Left renal cortex interstitium (tissue), 4 donors: Measurements from ENCODE around the gene CYSRT1. TPM values are rescaled to one million over a fixed set of nuclear protein-coding genes. Genes with fewer than 3 reads are reported as not detected.

Experiments
- DNase-seq, 4 donors: peaks; one replicate each; pipeline ENCODE4 v3.0.0-alpha.2; 2013; ENCODE audit warnings: low read depth in 4 of 4, low spot score in 2 of 4, missing footprints in 1 of 4
- polyA plus RNA-seq, 4 donors: library from polyadenylated mRNA; unstranded; fragments of 120-200 nt; gene quantifications; one replicate each; pipeline ENCODE4 v1.2.1, GENCODE V29; 2013; ENCODE audit not compliant: insufficient read length in 4 of 4

Gene CYSRT1
- polyA plus RNA-seq, 4 donors: 5.1 to 20.9 (median 12.5) TPM

DNA sequence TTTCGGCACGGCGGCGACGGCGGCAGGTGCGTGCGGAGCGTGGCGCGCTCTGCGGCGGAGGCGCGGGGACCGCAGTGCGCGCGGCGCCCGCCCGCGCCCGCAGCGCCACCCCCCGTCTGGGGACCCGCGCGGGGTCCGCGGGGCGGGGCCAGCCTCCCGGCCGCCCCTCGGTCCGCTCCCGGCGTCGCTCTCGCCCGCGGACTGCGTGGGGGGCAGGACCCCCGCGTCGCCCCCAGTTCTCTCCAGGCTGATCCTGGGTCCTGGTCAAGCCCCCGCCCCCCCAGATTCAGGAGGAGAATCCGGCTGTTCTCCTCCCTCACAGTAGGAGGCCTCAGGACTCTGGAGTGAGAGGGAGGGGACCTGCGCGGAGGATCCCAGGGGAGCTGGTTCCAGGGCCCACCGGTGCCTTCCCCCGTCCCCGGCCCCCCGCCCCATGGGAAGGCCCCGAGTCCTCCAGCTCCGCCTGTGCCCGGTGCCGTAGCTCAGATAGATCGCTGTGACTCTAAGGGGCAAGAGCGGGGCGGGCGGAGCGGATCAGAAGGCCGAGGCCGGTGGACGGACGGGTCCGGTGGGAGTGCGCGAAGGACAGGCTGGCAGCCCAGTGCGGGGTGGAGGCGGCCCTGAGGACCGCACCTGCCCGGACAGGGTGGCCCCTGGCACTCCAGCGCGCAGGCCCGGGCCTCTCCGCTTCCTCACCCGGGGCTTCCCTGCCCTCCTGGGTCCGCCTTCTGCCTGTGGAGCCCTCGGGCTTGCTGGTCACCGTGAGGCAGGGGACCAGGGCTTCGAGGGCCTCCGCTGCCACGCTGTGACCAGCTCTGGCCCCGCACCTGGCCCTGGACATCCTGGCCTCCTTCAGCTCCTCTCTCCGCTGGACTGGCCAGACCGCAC is 2.5 kb upstream of the CYSRT1 start, which contains the start of gene RNF208:
Gene RNF208, minus strand, starts transcription at position 51 of the 888 bp plus-strand sequence. CDS start 1,028 bp downstream, outside the sequence.
- DNase-seq: no peak

DNA sequence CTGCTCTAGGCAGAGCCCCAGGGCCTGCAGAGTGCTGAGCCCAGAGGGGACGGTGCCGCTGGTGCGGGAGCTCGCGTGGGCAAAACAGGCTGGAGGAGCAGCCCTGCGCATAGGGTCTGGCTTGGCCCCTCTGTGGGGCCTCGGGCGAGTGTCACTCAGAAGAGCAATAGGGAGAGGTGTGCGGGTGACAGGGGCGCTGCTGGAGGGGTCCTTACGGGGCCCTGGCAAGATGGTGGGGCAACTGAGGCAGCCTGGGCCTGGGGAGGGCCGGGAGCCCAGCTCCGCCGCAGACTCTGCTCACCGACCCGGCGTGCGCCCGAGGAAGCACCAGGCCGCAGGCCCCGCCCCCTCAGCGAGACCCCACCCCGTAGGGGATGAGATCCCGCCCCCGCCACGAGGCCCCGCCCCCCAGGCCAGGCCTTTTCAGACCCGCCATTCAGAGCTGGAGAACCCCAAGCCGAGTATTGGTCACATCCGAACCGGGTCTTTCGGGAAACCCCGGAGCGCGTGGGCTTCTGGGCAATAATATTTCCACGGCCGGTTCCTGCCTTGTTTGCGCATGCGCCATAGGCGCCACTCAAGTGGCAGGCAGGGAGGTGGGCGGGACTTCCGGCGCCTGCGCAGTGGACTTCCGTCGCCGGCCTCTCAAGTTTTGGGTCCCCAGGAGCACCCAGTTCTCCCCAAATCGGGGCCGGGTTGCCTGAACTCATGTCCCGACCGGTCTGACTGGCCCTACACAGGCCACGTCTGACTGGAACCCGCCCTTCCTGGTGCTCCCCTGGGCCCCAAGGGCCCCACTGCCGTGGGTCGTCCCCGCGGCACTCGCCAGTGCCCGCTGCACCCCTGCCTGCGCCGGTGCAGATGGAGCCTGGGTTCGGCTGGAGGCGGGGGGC is 1.6 kb upstream of the CYSRT1 start:
- peak; percentile 87 to 94 (median 90) for DNase-seq

DNA sequence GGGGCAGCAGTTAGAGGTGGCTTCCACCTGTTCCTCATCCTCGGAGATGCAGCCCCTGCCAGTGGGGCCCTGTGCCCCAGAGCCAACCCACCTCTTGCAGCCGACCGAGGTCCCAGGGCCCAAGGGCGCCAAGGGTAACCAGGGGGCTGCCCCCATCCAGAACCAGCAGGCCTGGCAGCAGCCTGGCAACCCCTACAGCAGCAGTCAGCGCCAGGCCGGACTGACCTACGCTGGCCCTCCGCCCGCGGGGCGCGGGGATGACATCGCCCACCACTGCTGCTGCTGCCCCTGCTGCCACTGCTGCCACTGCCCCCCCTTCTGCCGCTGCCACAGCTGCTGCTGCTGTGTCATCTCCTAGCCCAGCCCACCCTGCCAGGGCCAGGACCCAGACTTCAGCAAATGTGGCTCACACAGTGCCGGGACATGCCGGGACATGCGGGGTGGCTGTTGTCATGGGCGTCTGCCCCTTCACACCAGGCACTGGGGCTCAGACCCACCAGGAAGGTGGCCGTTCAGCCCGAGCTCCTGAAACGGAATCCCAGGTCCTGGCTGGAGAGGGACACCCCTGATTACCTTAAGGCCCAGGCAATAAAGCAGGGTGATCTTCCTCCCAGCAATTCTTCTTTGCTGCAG is 841 bp downstream of the CYSRT1 start:
- no peak for DNase-seq

DNA sequence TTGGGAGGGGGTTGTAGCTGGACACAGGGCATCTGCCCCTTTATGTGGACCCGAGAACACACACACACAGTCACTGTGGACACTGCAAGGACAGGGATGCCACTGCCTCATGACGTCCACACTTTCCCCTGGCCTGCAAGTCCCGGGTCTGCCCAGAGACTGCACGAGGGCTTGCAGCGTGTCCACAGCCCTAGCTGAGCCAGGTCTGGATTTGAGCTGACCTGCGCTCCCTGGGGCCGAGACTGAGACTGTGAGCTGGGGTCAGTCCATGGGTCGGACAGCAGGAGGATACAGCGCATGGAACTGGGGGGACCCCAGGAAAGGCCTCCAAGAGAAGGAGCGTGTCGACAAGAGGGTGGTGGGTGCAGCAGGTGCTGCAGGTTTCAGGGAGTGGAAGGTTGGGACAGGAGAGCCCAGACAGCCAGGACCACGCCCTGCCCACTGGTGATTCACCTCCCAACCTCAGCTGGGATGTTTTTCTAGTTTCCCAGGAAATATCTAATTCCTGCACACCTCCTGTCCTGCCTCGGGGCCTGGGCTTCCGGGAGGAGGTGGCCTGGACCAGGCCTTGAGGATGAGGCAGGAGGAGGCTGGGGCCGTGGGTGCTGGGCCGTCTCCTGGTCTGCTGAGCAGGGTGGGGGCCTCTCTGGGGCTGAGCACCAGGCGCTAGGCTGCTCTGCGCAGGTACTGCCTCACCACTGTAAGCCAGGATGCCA is 1.5 kb downstream of the CYSRT1 start:
- DNase-seq: no peak

DNA sequence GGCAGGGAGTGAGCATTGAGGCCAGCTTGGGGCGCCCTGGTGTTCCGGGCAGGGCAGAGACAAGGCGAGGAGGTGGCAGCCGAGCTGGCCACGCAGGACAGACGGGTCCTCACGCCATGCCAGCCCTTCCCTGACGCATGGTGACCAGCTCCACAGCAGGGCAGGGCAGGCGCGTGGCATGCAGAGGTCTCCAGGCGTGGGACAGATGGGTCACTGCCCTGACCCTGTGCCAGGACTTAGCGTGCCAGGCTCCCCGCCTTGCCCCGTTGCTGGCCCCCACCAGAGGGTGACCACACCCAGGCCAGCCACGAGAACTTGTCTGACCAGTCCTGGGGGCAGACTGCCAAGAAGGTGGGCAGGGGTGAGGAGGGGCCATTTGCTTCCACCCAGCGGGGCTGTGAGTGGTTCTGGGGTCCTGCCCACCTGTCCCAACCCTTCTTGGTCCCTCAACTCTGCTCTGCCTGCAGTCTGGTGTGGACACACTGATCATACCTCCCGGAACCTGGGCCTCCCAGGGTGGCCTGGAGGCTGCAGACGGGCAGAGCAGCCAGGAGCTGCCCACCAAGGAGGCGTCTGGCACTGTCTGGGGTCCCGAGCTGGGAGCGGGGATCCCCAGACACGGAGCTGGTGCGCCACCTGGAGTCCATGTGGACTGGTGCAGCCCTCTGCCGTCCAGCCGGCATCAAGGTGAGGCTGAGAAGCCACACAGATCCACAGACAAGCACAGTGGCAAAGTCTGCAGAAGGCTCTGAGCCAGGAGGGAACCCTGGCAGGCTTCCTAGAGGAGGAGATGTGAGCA is 2.3 kb downstream of the CYSRT1 start, which contains the start of gene RNF224:
Gene RNF224, plus strand, starts transcription at position 449 of the 799 bp plus-strand sequence. CDS start 834 bp downstream, outside the sequence.
- peak in 2 of 4 donors; percentile 53 to 65 for DNase-seq

DNA sequence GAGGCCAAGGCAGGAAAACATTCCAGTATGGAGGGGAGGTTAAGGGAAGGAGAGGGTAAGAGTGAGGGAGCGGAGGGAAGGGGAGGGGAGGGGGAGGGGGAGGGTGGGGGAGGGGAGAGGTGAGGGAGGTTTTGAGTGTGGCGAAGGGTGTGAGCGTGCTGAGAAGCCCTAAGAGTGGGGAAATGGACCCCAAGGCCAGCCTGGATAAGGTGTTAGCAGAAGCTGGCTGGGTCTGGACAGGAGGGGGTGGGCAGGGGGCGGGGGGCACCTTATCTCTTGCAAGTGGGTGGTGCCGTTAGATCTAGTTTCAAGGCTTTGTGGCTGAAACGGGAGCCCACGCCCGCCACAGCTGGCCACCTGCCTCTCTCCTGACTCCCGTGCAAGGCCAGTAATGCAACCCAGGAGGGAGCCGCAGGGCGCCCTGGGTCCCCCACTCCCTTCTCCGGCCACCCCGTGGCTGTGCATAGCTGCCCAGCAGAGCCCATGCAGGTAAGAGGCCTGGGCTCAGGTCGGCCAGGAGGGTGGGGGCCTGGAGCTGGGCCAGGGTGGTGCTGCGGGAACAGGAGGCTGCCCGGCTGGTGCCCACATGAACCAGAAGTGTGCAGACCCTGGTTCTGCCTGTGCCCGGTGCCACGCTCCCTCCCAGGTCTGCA is 3.0 kb downstream of the CYSRT1 start:
- no peak for DNase-seq

DNA sequence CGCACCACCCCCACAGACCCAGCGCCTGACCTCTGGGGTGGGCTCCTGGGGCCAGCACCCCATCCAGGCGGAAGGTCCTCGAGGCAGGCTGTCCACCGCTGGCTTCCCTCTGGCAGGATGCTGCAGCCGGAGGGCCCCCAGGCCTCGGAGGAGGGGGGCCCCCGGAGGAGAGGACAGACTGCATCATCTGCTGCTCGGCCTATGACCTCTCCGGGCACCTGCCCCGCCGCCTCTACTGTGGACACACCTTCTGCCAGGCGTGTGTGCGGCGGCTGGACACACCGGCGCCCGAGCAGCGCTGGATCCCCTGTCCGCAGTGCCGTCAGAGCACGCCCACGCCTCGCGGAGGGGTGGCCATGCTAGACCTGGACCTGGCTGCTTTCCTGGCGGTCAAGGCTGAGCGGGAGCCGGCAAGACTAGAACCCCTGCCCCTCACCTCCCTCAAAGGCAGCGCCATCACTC is 3.6 kb downstream of the CYSRT1 start:
- no peak for DNase-seq

DNA sequence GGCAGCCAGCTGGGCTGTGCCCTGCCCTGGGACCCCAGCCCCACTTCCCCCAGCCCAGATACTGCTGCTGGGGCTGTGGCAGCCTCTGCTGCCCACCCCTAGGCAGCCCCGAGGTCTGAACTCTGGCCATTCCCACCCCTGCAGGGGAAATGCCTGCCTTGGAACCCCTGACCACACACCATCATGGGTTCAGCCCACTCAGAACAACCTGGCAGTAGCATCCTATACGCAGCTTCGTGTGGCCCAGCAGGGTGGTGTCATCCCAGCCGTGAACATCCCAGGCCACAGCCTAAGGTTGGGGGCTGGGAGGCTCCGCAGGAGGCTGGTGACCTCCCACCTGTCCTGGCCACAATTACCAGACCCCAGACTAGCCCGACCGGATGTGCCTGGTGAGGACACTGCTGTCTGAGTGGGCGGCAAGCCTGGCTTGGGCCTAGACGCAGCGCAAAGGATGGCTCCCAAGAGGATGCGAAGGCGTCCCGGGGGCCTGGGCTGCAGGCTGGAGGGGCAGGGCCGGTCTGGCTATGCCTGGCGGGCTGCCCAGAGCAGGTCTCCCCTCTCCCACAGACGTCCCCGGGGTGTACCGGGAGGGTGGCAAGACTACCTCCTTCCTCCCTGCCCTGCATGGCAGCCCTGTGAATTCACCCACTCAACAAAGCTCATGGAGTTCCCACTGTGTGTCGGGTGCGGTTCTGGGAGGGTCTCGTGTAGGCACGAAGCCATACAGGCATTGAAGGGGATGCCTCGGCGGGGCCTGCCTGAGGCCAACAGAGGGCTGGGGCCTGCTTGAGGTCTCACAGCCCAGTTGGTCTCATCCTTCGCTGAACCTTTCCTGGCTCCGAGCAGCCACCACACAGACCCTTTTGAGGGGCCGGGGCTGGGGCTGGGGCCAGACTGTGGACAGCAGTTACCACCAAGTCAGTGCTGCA is 4.3 kb downstream of the CYSRT1 start:
- no peak for DNase-seq

DNA sequence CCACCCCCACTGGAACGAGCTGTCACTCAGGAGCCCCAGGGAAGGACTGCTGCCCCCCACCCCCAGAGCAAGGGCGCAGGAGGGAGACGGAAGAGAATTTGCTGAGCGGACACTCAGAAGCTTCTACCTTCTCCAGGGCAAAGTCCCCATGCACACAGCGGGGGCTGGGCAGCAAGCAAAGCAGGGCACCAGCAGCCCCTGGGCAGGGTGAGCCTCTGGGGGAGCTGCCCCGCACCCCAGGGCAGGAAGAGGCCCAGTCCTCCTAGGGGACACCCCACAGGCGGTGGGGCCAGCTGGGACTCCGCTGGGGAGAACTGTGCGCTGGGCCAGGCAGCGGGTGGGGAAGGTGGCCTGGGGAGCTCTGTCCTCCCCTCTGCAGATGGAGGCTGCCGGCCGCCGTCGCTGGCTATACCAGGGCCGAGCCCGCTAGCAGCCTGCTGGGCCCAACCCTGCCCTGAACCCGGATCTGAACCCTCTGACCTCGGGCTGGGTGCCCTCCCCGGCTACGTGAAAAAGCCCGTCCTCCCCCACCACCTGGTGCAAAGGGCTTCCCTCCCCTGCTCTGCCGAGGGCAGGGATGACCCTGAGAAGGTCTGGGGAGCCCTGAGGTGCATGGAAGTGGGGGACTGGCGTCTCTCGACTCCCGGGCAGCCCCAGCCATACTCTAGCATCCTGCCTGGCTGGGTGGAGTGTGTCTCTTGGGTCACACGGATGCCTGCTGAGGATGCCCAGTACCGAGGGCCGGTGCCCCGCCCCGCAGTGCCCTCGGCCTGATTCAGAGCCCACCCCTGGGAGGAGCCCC is 5.1 kb downstream of the CYSRT1 start:
- no peak for DNase-seq

DNA sequence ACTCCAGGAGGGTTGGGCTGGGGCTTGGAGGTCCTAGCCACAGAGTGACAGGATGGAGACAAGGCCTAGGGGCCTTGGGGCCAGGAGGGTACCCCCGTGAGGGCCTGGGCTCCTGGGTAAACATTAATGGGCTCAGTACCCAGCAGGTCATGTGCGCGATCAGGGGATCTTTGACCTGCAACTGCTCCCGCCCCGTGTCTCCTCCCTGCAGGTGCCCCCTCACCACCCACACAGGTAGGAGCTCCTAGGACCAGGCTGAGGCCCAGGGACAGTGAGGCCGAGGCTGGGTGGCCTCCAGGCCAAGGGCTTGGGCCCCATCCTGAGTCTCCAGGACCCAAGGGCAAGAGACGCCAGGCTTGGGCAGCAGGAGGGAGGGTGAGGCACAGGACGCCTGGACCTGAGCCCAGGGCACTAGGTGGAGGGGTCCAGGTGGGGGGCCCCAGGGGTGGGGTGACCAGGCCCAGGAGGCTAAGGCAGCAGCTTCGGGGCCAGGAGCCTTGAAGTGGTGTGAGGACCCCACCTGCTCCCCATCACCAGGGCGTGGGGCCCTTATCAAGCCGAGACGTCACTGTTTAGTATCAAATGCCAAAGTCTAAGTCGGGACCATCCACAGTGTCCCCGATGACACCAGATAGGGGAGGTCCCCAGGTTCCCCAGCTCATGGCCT is 5.9 kb downstream of the CYSRT1 start, which contains the start of gene SLC34A3:
Gene SLC34A3, plus strand, starts transcription at position 197 of the 667 bp plus-strand sequence. CDS start 802 bp downstream, outside the sequence.
- no peak for DNase-seq

DNA sequence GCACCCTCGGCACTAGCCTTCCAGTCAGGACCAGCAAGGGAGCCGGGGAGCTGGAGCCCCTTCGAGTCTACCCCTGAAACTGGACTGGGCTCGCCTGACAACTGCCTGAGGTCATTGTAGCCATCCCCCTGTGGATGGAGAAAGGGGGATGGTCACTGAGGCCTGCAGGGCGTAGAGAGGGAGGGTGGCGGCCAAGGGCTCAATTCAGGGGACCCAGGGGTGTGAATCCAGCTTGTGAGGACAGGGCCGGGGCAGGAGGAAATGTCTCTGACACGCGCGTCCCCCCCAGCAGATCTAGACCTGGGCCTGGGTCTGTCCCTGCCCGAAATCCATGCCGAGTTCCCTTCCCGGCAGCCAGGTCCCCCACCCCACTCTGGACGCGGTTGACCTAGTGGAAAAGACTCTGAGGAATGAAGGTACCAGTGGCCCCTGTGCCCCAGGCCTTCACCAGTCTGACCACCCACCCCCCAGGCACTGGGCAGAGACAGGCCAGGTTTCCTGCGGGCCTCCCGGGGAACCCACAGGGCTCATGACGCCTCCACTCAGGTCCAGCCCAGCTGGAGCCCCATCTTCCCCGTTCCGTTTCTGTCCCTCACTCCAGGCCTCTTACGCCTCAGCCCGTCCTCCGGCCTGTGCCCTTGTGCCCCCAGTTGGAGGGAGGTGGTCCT is 6.5 kb downstream of the CYSRT1 start:
- no peak for DNase-seq

DNA sequence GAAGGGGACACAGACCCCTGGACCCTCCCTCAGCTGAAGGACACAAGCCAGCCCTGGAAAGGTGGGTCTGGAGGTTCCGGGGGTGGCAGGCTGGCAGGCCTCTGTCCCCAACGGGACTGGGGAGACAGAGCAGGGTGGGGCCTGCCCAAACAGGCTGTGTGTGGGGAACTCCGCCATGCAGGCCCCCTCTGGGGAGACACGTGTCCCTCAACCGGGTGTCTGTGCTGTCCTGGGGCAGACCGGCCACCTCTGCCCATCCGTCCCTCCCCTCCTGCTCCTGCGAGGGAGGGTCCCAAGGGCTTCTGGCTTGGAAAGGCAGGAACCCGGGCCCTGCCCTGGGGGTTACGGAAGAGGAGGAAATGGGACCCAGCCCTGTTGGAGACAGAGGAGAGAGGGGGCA is 7.1 kb downstream of the CYSRT1 start:
- DNase-seq: no peak

DNA sequence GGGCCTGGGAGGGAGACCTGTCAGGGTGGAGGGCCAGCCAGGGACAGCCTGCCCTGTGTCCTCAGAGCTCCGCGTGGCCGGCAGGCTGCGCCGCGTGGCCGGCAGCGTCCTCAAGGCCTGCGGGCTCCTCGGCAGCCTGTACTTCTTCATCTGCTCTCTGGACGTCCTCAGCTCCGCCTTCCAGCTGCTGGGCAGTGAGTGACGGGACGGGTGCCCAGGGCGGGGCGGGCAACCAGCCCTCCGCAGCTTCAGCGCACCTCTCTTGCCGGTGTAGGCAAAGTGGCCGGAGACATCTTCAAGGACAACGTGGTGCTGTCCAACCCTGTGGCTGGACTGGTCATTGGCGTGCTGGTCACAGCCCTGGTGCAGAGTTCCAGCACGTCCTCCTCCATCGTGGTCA is 7.5 kb downstream of the CYSRT1 start:
- no peak for DNase-seq

DNA sequence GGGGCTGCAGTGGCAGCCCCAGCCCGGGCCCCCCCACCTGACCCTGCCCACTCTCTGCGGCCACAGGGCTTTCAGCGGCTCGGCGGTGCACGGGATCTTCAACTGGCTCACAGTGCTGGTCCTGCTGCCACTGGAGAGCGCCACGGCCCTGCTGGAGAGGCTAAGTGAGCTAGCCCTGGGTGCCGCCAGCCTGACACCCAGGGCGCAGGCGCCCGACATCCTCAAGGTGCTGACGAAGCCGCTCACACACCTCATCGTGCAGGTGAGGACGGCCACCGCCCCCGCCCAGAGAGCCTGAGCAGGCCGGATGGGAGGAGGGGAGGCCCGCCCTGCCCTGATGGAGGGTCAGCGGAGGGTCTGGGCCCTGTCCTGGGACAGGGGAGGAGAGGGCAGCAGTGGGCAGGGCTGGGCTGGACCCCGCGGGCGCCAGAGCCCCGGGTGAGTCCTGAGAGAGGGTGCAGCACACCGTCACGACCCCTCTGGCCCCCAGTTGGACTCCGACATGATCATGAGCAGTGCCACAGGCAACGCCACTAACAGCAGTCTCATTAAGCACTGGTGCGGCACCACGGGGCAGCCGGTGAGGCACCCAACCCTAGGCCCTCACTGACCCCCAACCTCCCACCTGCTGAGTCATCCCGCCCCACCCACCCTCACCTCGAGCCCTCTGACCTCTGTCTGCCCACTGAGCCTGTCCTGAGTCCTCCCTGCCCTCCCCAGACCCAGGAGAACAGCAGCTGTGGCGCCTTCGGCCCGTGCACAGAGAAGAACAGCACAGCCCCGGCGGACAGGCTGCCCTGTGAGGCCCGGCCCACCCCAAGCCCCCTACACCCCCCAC is 8.4 kb downstream of the CYSRT1 start:
- no peak for DNase-seq
